NCI-H510A treated with DMSO at 0.1 percent for 48 hours (cell line): Measurements from ENCODE around the gene DCAF8.

Experiments used
- DNase-seq: peaks from one replicate; lab custom pipeline; 2025; lab: John Stamatoyannopoulos, UW

DCAF8 gene

GRCh38 chr1:160168609-160169369 is 93.6 kb downstream of the DCAF8 start:
- DNase-seq, result no peak

GRCh38 chr1:160168016-160168415 is 94.3 kb downstream of the DCAF8 start:
- DNase-seq, result no peak

GRCh38 chr1:160167580-160167979 is 94.8 kb downstream of the DCAF8 start:
- DNase-seq, result no peak

- no peak for DNase-seq
Measured at GRCh38 chr1:160167056-160167455, 95.3 kb downstream of the DCAF8 start.

GRCh38 chr1:160166166-160166868 is 96.0 kb downstream of the DCAF8 start:
- no peak for DNase-seq
